AG08395 (cell line): Measurements from ENCODE around the gene ZNF728.
"Not testable (repeated sequence)": the region's sequence is repeated elsewhere in the genome, so short reads cannot be mapped to it uniquely, and the experiment has no call there.

Experiments used
- DNase-seq: peaks from one replicate; pipeline ENCODE4 v3.0.0; 2012; ENCODE audit warnings: mixed read lengths, low spot score

The ZNF728 gene

DNA sequence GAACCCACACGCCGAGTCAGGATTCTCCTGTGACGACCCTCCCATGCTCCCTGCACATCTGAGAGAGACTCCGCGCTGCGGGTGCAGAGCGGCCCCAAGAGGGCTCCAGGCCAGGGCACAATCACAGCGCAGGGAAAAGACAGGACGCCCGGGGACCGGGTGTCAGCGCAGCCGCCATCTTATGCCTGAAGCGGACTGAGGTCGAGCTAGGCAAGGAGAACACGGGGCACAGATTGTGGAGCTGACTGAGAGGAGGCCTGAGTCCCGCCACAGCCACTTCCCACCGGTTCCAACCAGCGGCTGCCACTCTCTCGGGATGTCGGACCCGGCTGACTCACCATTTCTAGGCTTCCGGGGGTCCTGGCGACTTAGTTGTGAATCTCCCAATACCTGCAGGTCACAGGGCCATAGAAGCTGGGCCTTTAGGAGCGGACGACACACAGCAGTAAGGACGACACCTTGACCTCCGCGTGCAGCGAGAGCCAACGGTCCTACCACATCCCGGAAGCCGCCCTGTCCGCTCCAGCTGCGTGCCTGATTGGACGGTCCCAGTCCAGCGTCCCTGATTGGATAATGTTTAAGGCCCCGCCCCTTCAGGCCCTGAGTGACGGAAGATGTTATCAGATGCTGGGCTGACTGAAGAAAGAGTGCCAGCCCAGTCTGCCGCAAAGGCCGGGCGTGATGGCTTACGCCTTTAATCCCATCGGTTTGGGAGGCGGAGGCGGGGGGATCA, at the start of gene ZNF728:
ZNF728 (minus strand) TSS at position 487 of the 733 bp plus-strand sequence; CDS start at position 341, 146 bp downstream.
- no peak for DNase-seq

DNA sequence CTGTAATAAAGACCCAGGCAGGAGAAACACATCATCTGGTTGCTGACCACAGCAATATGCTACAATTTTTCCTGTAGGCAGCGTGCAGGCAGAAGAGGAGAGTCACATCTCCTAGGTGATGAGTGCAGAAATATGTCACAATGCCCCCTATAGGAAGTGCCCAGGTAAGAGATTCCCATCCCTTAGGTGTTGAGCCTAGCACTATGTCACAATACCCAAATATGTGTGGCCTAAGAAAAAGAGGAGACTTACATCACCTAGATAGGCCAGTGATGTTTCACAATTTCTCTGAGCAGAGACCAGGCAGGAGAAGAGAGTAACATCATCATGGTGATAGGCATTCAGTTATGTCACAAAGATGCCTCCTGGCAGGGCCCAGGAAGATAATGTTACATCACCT, 49.4 kb upstream of the ZNF728 start:
- DNase-seq: no peak

GRCh38 chr19:23049256-23049655, 46.3 kb upstream of the ZNF728 start:
- no peak for DNase-seq

DNA sequence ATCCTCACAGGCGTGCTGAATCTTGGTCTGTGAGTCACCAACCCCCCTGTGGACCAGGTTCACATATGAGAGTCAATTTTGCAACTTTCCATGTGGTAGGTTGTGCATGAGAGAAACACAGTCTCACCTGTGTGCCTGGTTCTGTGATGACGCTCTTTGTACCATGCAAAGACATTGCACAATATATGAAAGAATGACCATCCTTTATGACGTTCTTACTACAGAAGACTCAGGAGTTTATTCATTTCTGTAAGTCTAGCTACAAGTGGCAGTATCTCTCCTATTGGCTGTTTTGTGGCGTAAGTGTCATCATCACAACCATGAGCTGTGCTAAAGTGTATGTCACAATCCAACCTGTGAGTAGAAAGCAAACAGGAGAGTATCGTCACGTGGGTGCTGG, 43.8 kb upstream of the ZNF728 start:
- no peak for DNase-seq

DNA sequence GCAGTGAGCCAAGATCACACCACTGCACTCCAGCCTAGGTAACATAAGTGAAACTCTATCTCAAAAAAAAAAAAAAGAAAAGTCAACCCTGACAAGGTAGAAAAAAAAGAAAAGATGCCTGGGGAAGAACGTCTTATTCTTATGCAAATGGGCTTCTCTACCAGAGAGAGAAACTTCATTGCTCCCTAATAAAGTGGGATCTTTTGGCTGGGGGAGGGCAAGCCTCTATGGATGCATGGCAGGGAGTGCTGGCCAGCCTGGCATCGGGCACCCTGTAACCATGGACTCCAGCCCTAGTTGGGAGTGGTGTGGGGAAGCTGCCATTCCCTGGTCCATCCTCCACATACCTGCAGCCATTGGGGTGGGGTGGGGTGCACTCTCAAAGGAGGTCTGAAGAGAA, 30.7 kb upstream of the ZNF728 start:
- no peak for DNase-seq

- no peak for DNase-seq
Measured at GRCh38 chr19:23015660-23016059, 12.7 kb upstream of the ZNF728 start.

GRCh38 chr19:22994957-22995356, 8.0 kb downstream of the ZNF728 start:
- DNase-seq: not testable (repeated sequence)

GRCh38 chr19:22976248-22976647, 26.7 kb downstream of the ZNF728 start:
- DNase-seq: no peak

DNA sequence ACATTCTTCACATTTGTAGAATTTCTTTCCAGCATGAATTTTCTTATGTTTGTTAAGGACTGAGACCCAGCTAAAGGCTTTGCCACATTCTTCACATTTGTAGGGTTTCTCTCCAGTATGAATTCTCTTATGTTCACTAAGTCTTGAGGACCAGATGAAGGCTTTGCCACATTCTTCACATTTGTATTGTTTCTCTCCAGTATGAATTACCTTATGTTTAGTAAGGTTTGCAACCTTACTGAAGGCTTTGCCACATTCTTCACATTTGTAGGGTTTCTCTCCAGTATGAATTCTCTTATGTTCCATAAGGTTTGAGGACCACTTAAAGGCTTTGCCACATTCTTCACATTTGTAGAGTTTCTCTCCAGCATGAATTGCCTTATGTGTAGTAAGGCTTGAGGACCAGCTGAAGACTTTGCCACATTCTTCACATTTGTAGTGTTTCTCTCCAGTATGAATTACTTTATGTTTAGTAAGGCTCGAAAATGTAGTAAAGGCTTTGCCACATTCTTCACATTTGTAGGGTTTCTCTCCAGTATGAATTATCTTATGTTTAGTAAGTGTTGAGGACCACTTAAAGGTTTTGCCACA, 27.3 kb downstream of the ZNF728 start:
- not testable (repeated sequence) for DNase-seq

DNA sequence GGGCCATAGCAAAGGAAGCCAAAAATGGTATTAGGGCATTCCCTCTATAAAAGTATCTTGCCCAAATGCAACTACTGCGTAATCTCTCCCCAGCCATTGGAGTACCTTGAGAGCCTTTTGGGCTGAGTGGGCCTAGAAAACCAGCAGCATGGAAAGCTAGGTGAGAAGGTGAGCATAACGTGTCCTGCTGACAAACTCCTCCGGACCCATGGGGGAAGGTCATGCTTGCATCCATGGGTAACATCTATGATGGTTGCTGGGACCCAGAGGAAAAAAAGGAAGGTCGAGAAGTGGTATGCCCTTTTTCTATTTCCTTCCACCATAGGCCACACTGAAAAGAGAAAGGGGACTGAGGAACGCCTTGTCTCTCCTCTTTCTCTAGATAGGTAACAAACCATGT, 57.4 kb downstream of the ZNF728 start:
- no peak for DNase-seq

DNA sequence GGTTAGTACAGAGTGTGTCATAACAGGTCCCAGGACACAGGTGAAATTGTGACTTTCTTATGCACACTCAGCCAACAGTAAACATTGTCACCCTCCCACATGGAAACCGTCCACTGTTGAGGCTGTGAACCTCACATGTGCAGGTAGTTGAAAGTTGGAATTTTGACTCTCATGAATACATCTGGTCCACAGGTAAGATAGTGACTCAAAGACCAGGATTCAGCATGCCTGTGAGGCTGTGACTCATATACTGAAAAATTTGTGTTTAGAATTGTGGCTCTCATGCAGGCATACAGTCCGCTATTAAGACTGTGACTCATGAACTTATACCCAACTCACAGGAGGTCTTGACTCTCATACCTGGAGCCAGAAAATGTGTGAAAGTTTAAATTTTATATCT, 67.8 kb downstream of the ZNF728 start:
- no peak for DNase-seq

GRCh38 chr19:22927576-22927975, 75.4 kb downstream of the ZNF728 start:
- DNase-seq: not testable (repeated sequence)

- DNase-seq: not testable (repeated sequence)
Measured at GRCh38 chr19:22925181-22925580, 77.8 kb downstream of the ZNF728 start.
